ENCODE measurements around the gene C11orf24. TPM values are rescaled to one million over a fixed set of nuclear protein-coding genes. Genes with fewer than 3 reads are reported as not detected.
"Not testable (repeated sequence)": the region's sequence is repeated elsewhere in the genome, so short reads cannot be mapped to it uniquely, and the experiment has no call there.

Gene C11orf24
- total RNA-seq, 5 donors from 2014 or later (not counting 1 experiment from before 2014, with no cell fraction given), result 9.5 to 25.3 (median 21.4) TPM

GRCh38 chr11:68284588-68284987 lies 12.8 kb upstream of the C11orf24 start:
- H3K4me3 Mint-ChIP-seq; H3K27me3 ChIP-seq (replicated peaks in 1 of 2; ENCODE audit: control insufficient read depth in 2 of 2, extremely low read depth in 1 of 2, insufficient read depth in 2 of 2, low read length in 1 of 2); H3K4me3 ChIP-seq (ENCODE audit: control insufficient read depth in 1 of 2, extremely low read depth in 1 of 2, low read length in 1 of 2); CTCF ChIA-PET; H3K36me3 Mint-ChIP-seq; H3K9me3 Mint-ChIP-seq; DNase-seq; ATAC-seq (replicated peaks in 1 of 4); H3K9me3 ChIP-seq; H3K27ac Mint-ChIP-seq; H3K27ac ChIP-seq (ENCODE audit: low read length); H3K36me3 ChIP-seq (ENCODE audit: control insufficient read depth in 2 of 2, extremely low read depth in 1 of 2, insufficient read depth in 1 of 2, low read length in 1 of 2): not testable (repeated sequence)
- H3K4me1 ChIP-seq (ENCODE audit: control insufficient read depth in 1 of 2, extremely low read depth in 1 of 2, insufficient read depth in 2 of 2, low read length in 2 of 2), result peaks cover 10 to 11% of the 10 kb centered on the region in 2 experiments
- Mint-ChIP-seq H3K27me3 (peaks cover 4 to 11% of the 10 kb centered on the region in 2 donors), H3K4me1 (peaks cover 19 to 23% (median 20%) of the 10 kb centered on the region in 3 donors)
- POLR2A ChIA-PET, result interaction anchor here in 1 of 2 donors (0.6 kb wide), 1 partner anchor 98 kb away, joined by 4 read pairs; no protein-coding TSS in a partner anchor
- 100% methylated on average over 1 of the region's 3 CpGs for WGBS (ENCODE audit: insufficient coverage)

- H3K9me3 ChIP-seq, result no peaks in the 10 kb centered on the region
- H3K36me3 Mint-ChIP-seq, result no peaks in the 10 kb centered on the region
- peaks cover 0 to 15% of the 10 kb centered on the region in 2 experiments for H3K27me3 ChIP-seq (replicated peaks in 1 of 2; ENCODE audit: control insufficient read depth in 2 of 2, extremely low read depth in 1 of 2, insufficient read depth in 2 of 2, low read length in 1 of 2)
- H3K4me1 Mint-ChIP-seq, result peaks cover 19 to 23% (median 20%) of the 10 kb centered on the region in 3 donors
- CTCF ChIA-PET, result no interaction called here
- H3K4me1 ChIP-seq (ENCODE audit: control insufficient read depth in 1 of 2, extremely low read depth in 1 of 2, insufficient read depth in 2 of 2, low read length in 2 of 2), result peaks cover 10 to 11% of the 10 kb centered on the region in 2 experiments
- H3K9me3 Mint-ChIP-seq, result no peaks in the 10 kb centered on the region
- H3K27ac Mint-ChIP-seq, result peak overlapping the region in 1 of 2 donors; percentile 40
- 98% methylated on average over 10 of the region's 14 CpGs for WGBS (ENCODE audit: insufficient coverage)
- H3K4me3 ChIP-seq (ENCODE audit: control insufficient read depth in 1 of 2, extremely low read depth in 1 of 2, low read length in 1 of 2), result no peak overlapping the region
- POLR2A ChIA-PET, result no interaction called here
- DNase-seq, result no peak
- no peak overlapping the region for H3K27ac ChIP-seq (ENCODE audit: low read length)
- no peak for ATAC-seq (replicated peaks in 1 of 4)
- H3K36me3 ChIP-seq (ENCODE audit: control insufficient read depth in 2 of 2, extremely low read depth in 1 of 2, insufficient read depth in 1 of 2, low read length in 1 of 2), result no peaks in the 10 kb centered on the region
- peak overlapping the region in 1 of 3 donors; percentile 72 for H3K4me3 Mint-ChIP-seq
- H3K27me3 Mint-ChIP-seq, result peaks cover 4 to 9% of the 10 kb centered on the region in 2 donors
Observed at GRCh38 chr11:68282861-68283230, 11.1 kb upstream of the C11orf24 start.

- Mint-ChIP-seq H3K4me1 (peaks cover 19 to 23% (median 20%) of the 10 kb centered on the region in 3 donors), H3K27me3 (peaks cover 4 to 9% of the 10 kb centered on the region in 2 donors), H3K4me3 (peak overlapping the region; percentile 11 to 72 (median 63)), H3K9me3 (no peaks in the 10 kb centered on the region), H3K36me3 (no peaks in the 10 kb centered on the region), H3K27ac (peak overlapping the region in 1 of 2 donors; percentile 40)
- WGBS (ENCODE audit: insufficient coverage), result 24% methylated on average over 10 of the region's 15 CpGs
- DNase-seq, result peak in 16 of 35 experiments; percentile 6 to 47 (median 16)
- Histone ChIP-seq H3K27ac (ENCODE audit: low read length) (no peak overlapping the region), H3K36me3 (ENCODE audit: control insufficient read depth in 2 of 2, extremely low read depth in 1 of 2, insufficient read depth in 1 of 2, low read length in 1 of 2) (no peaks in the 10 kb centered on the region), H3K4me1 (ENCODE audit: control insufficient read depth in 1 of 2, extremely low read depth in 1 of 2, insufficient read depth in 2 of 2, low read length in 2 of 2) (peaks cover 10 to 11% of the 10 kb centered on the region in 2 experiments), H3K4me3 (ENCODE audit: control insufficient read depth in 1 of 2, extremely low read depth in 1 of 2, low read length in 1 of 2) (peak overlapping the region in 1 of 2 donors; percentile 10), H3K9me3 (no peaks in the 10 kb centered on the region), H3K27me3 (replicated peaks in 1 of 2; ENCODE audit: control insufficient read depth in 2 of 2, extremely low read depth in 1 of 2, insufficient read depth in 2 of 2, low read length in 1 of 2) (peaks cover 0 to 15% of the 10 kb centered on the region in 2 experiments)
- ChIA-PET POLR2A (no interaction called here), CTCF (no interaction called here)
- ATAC-seq (replicated peaks in 1 of 4), result peak in 3 of 4 experiments; percentile 49 to 69 (median 63)
Observed at GRCh38 chr11:68282141-68282860, 10.5 kb upstream of the C11orf24 start.

- ChIA-PET POLR2A (no interaction called here), CTCF (interaction anchor here in 1 of 2 donors (0.7 kb wide), 1 partner anchor 22 kb away, joined by 4 read pairs; no protein-coding TSS in a partner anchor)
- Histone ChIP-seq H3K36me3 (ENCODE audit: control insufficient read depth in 2 of 2, extremely low read depth in 1 of 2, insufficient read depth in 1 of 2, low read length in 1 of 2) (no peaks in the 10 kb centered on the region), H3K4me3 (ENCODE audit: control insufficient read depth in 1 of 2, extremely low read depth in 1 of 2, low read length in 1 of 2) (no peak overlapping the region), H3K27me3 (replicated peaks in 1 of 2; ENCODE audit: control insufficient read depth in 2 of 2, extremely low read depth in 1 of 2, insufficient read depth in 2 of 2, low read length in 1 of 2) (peaks cover 0 to 15% of the 10 kb centered on the region in 2 experiments), H3K4me1 (ENCODE audit: control insufficient read depth in 1 of 2, extremely low read depth in 1 of 2, insufficient read depth in 2 of 2, low read length in 2 of 2) (peaks cover 10 to 11% of the 10 kb centered on the region in 2 experiments), H3K9me3 (no peaks in the 10 kb centered on the region), H3K27ac (ENCODE audit: low read length) (no peak overlapping the region)
- no peak overlapping the region for H3K4me3 Mint-ChIP-seq
- peaks cover 19 to 23% (median 20%) of the 10 kb centered on the region in 3 donors for H3K4me1 Mint-ChIP-seq
- no CpG with 5 or more reads among the region's 5 CpGs for WGBS (ENCODE audit: insufficient coverage)
- ATAC-seq (replicated peaks in 1 of 4) (no peak), DNase-seq (no peak)
- no peaks in the 10 kb centered on the region for H3K36me3 Mint-ChIP-seq
- H3K27ac Mint-ChIP-seq, result no peak overlapping the region
- H3K9me3 Mint-ChIP-seq, result no peaks in the 10 kb centered on the region
- peaks cover 3 to 4% of the 10 kb centered on the region in 2 donors for H3K27me3 Mint-ChIP-seq
Observed at GRCh38 chr11:68279676-68280075, 7.9 kb upstream of the C11orf24 start.

GRCh38 chr11:68276861-68277260 lies 5.1 kb upstream of the C11orf24 start:
- CTCF ChIA-PET, result interaction anchor here in 1 of 2 donors (0.6 kb wide), 1 partner anchor 21 kb away, joined by 3 read pairs; no protein-coding TSS in a partner anchor

GRCh38 chr11:68275721-68276507 lies 4.1 kb upstream of the C11orf24 start:
- POLR2A ChIA-PET, result no interaction called here
- H3K36me3 ChIP-seq (ENCODE audit: control insufficient read depth in 2 of 2, extremely low read depth in 1 of 2, insufficient read depth in 1 of 2, low read length in 1 of 2), result no peaks in the 10 kb centered on the region
- H3K4me3 Mint-ChIP-seq, result no peak overlapping the region
- H3K4me1 Mint-ChIP-seq, result peaks cover 11 to 15% (median 13%) of the 10 kb centered on the region in 3 donors
- H3K4me3 ChIP-seq (ENCODE audit: control insufficient read depth in 1 of 2, extremely low read depth in 1 of 2, low read length in 1 of 2), result no peak overlapping the region
- no peak overlapping the region for H3K27ac Mint-ChIP-seq
- no peak overlapping the region for H3K27ac ChIP-seq (ENCODE audit: low read length)
- DNase-seq (no peak), ATAC-seq (replicated peaks in 1 of 4) (no peak)
- CTCF ChIA-PET, result no interaction called here
- WGBS (ENCODE audit: insufficient coverage), result 83% methylated on average over 4 of the region's 14 CpGs
- peaks cover 0 to 6% of the 10 kb centered on the region in 2 experiments for H3K27me3 ChIP-seq (replicated peaks in 1 of 2; ENCODE audit: control insufficient read depth in 2 of 2, extremely low read depth in 1 of 2, insufficient read depth in 2 of 2, low read length in 1 of 2)
- no peaks in the 10 kb centered on the region for H3K9me3 Mint-ChIP-seq
- no peaks in the 10 kb centered on the region for H3K27me3 Mint-ChIP-seq
- no peaks in the 10 kb centered on the region for H3K36me3 Mint-ChIP-seq
- H3K9me3 ChIP-seq, result no peaks in the 10 kb centered on the region
- H3K4me1 ChIP-seq (ENCODE audit: control insufficient read depth in 1 of 2, extremely low read depth in 1 of 2, insufficient read depth in 2 of 2, low read length in 2 of 2), result peaks cover 0 to 19% of the 10 kb centered on the region in 2 experiments

More at GRCh38 chr11:68276861-68277260, 5.1 kb upstream of the C11orf24 start:
- Mint-ChIP-seq H3K4me1 (peaks cover 11 to 17% (median 12%) of the 10 kb centered on the region in 3 donors), H3K4me3 (no peak overlapping the region), H3K9me3 (no peaks in the 10 kb centered on the region), H3K27me3 (no peaks in the 10 kb centered on the region), H3K27ac (no peak overlapping the region), H3K36me3 (no peaks in the 10 kb centered on the region)
- ATAC-seq (replicated peaks in 1 of 4) (no peak), DNase-seq (no peak)
- Histone ChIP-seq H3K27ac (ENCODE audit: low read length) (no peak overlapping the region), H3K9me3 (no peaks in the 10 kb centered on the region), H3K27me3 (replicated peaks in 1 of 2; ENCODE audit: control insufficient read depth in 2 of 2, extremely low read depth in 1 of 2, insufficient read depth in 2 of 2, low read length in 1 of 2) (peaks cover 0 to 6% of the 10 kb centered on the region in 2 experiments), H3K36me3 (ENCODE audit: control insufficient read depth in 2 of 2, extremely low read depth in 1 of 2, insufficient read depth in 1 of 2, low read length in 1 of 2) (no peaks in the 10 kb centered on the region), H3K4me3 (ENCODE audit: control insufficient read depth in 1 of 2, extremely low read depth in 1 of 2, low read length in 1 of 2) (no peak overlapping the region), H3K4me1 (ENCODE audit: control insufficient read depth in 1 of 2, extremely low read depth in 1 of 2, insufficient read depth in 2 of 2, low read length in 2 of 2) (peaks cover under 1 to 11% of the 10 kb centered on the region in 2 experiments)
- WGBS (ENCODE audit: insufficient coverage), result 100% methylated on average over 4 of the region's 6 CpGs
- POLR2A ChIA-PET, result no interaction called here

Measured in T-cell (primary cell).